HL-60 (cell line): ENCODE measurements around the gene PLXDC2.

Experiments
- DNase-seq, 2 experiments: peaks; one replicate each; pipeline ENCODE4 v3.0.0-alpha.2; 2010 to 2020; ENCODE audit warnings: low read depth in 1 of 2, low spot score in 1 of 2
- H3K27ac ChIP-seq: fragments of 250-450 bp; sonication (Bioruptor Pico); replicated peaks from 2 replicates; pipeline ENCODE4 v1.5.1; 2020; ENCODE audit warnings: mild to moderate bottlenecking, moderate library complexity
- H3K27me3 ChIP-seq: fragments of 250-450 bp; sonication (Bioruptor Pico); 2 replicates; pipeline ENCODE4 v1.5.1; 2021; ENCODE audit warnings: mild to moderate bottlenecking, moderate library complexity; ENCODE audit not compliant: insufficient read depth, poor library complexity, severe bottlenecking
- H3K4me3 ChIP-seq: replicated peaks from 2 replicates; pipeline ENCODE4 v1.5.1; 2011; ENCODE audit warnings: mild to moderate bottlenecking, control low read depth, low read length; ENCODE audit not compliant: insufficient read depth
- GABPA ChIP-seq: IDR thresholded peaks from 2 replicates; pipeline ENCODE4 v1.6.1; 2012; ENCODE audit warnings: low read depth
- POLR2AphosphoS5 ChIP-seq: IDR thresholded peaks from 2 replicates; pipeline ENCODE4 v1.6.1; 2012; ENCODE audit warnings: low read depth
- REST ChIP-seq: IDR thresholded peaks from 2 replicates; pipeline ENCODE4 v1.6.1; 2012; ENCODE audit warnings: low read depth; ENCODE audit not compliant: insufficient replicate concordance
- SPI1 ChIP-seq: IDR thresholded peaks from 2 replicates; pipeline ENCODE4 v1.6.1; 2012; ENCODE audit warnings: low read depth, mild to moderate bottlenecking, borderline replicate concordance
- TF ChIP-seq, protein P1 (sequence below): IDR thresholded peaks from one replicate; pipeline ENCODE4 v1.5.1; 2011; ENCODE audit warnings: low read length, control low read depth, inconsistent platforms; ENCODE audit not compliant: insufficient read depth

Gene PLXDC2

GRCh38 chr10:19777806-19778205 lies 38.4 kb upstream of the PLXDC2 start:
- TF ChIP-seq GABPA (no peak), POLR2AphosphoS5 (no peak), SPI1 (no peak), REST (no peak)
- TF ChIP-seq, protein P1, sequence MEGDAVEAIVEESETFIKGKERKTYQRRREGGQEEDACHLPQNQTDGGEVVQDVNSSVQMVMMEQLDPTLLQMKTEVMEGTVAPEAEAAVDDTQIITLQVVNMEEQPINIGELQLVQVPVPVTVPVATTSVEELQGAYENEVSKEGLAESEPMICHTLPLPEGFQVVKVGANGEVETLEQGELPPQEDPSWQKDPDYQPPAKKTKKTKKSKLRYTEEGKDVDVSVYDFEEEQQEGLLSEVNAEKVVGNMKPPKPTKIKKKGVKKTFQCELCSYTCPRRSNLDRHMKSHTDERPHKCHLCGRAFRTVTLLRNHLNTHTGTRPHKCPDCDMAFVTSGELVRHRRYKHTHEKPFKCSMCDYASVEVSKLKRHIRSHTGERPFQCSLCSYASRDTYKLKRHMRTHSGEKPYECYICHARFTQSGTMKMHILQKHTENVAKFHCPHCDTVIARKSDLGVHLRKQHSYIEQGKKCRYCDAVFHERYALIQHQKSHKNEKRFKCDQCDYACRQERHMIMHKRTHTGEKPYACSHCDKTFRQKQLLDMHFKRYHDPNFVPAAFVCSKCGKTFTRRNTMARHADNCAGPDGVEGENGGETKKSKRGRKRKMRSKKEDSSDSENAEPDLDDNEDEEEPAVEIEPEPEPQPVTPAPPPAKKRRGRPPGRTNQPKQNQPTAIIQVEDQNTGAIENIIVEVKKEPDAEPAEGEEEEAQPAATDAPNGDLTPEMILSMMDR, result no peak
- no peak overlapping the region for H3K4me3 ChIP-seq
- H3K27ac ChIP-seq, result no peak overlapping the region
- H3K27me3 ChIP-seq, result no peaks in the 10 kb centered on the region
- no peak for DNase-seq

- H3K27me3 ChIP-seq, result no peaks in the 10 kb centered on the region
- H3K4me3 ChIP-seq, result no peak overlapping the region
- DNase-seq, result no peak
- TF ChIP-seq POLR2AphosphoS5, result no peak
- no peak for TF ChIP-seq SPI1
- no peak for TF ChIP-seq REST
- TF ChIP-seq, protein P1, result no peak
- TF ChIP-seq GABPA, result no peak
- H3K27ac ChIP-seq, result no peak overlapping the region
These were observed 37.2 kb upstream of the PLXDC2 start for GRCh38 chr10:19778996-19779395.

DNA sequence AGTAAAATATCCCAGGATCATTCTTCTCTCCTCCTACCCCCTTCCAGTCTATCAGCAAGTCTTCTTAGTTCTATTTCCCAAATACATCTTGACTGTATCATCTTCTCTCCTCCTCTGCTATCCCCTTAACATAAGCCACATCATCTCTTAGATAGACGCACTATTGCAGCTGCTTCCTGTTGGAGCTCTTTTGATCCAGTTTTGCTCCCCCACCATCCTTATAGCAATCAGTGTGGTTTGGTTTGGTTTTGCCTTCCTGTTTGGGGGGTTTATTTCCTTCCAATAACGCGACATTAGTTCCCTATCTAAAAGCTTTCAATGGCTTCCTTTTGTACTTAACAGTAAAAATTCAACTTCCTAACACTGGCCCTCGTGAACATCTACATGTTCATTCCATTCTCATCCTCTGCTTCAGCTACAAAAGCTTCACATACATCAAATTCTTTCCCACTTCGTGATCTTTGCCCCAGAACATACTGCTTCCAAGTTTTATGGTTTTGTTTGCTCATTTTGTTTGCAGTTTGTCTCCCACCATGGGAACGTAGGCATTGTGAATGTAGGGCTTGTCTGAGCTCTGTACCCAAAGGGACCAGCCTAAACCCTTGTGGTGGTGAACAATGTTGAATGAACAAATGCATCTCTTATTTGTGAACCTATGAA lies 33.7 kb upstream of the PLXDC2 start:
- no peak for TF ChIP-seq GABPA
- no peak for TF ChIP-seq POLR2AphosphoS5
- no peak for TF ChIP-seq REST
- TF ChIP-seq, protein P1, result no peak
- no peak for TF ChIP-seq SPI1
- no peak overlapping the region for H3K27ac ChIP-seq
- H3K27me3 ChIP-seq, result no peaks in the 10 kb centered on the region
- no peak overlapping the region for H3K4me3 ChIP-seq
- no peak for DNase-seq
